Vagina (tissue), 2 donors: ENCODE measurements around the gene PCNX4.
A peak's percentile ranks its signal among the peaks of the same experiment; 100 is the strongest.

Source experiments
- CTCF ChIP-seq, 3 experiments: fragments of 450-650 bp in 2 of 3; fragments of 200-600 bp in 1 of 3; sonication (generic) in 1 of 3; IDR thresholded peaks; one replicate each; pipeline ENCODE4 v1.5.1; 2017 to 2019; ENCODE audit warnings: antibody characterized with exemption in 3 of 3, mild to moderate bottlenecking in 2 of 3, moderate library complexity in 2 of 3
- POLR2A ChIP-seq, 2 donors: fragments of 450-650 bp; IDR thresholded peaks; one replicate each; pipeline ENCODE4 v1.6.1; 2017; ENCODE audit warnings: antibody characterized with exemption in 2 of 2, mild to moderate bottlenecking in 2 of 2, moderate library complexity in 2 of 2

- TF ChIP-seq CTCF (IDR thresholded peaks at IDR 0.05): no peak
- TF ChIP-seq POLR2A (IDR thresholded peaks at IDR 0.05): peak in 1 of 2 donors; percentile 8
These were observed 74.4 kb downstream of the PCNX4 start for GRCh38 chr14:60166142-60166541.
